ENCODE data around the gene PDGFA. TPM values are rescaled to one million over a fixed set of nuclear protein-coding genes. Genes with fewer than 3 reads are reported as not detected.

PDGFA gene
- total RNA-seq, 2 donors from 2014 or later, result 34.9 to 50.5 TPM

GRCh38 chr7:523347-524336 lies 4.0 kb upstream of the PDGFA start:
- TF ChIP-seq CTCF (IDR thresholded peaks at IDR 0.05), result no peak
- H3K9me3 ChIP-seq, result no peaks in the 10 kb centered on the region
- peaks cover 20% of the 10 kb centered on the region for H3K4me1 ChIP-seq
- no peak for DNase-seq
- H3K36me3 ChIP-seq, result no peaks in the 10 kb centered on the region
- H3K9ac ChIP-seq (ENCODE audit: low read depth in 2 of 2, low read length in 2 of 2), result no peak overlapping the region
- peaks cover 29% of the 10 kb centered on the region for H3K27me3 ChIP-seq
- no peak overlapping the region for H3K27ac ChIP-seq
- intact Hi-C loops (cut with DNase I), result loop anchor here (10.0 kb wide), 2 partner anchors 201 to 351 kb away; partner anchors contain the start of genes DNAAF5, GET4 and PRKAR1B
- no peak overlapping the region for H3K4me3 ChIP-seq

- Histone ChIP-seq H3K4me3 (peak overlapping the region; percentile 40), H3K9me3 (no peaks in the 10 kb centered on the region), H3K27ac (no peak overlapping the region), H3K36me3 (no peaks in the 10 kb centered on the region), H3K9ac (ENCODE audit: low read depth in 2 of 2, low read length in 2 of 2) (no peak overlapping the region), H3K27me3 (peaks cover 29% of the 10 kb centered on the region), H3K4me1 (peaks cover 20% of the 10 kb centered on the region)
- intact Hi-C loops (cut with DNase I), result loop anchor here (10.0 kb wide), 2 partner anchors 202 to 352 kb away; partner anchors contain the start of genes DNAAF5, GET4 and PRKAR1B
- no peak for DNase-seq
- TF ChIP-seq CTCF (IDR thresholded peaks at IDR 0.05), result no peak
Observed at GRCh38 chr7:522951-523314, 3.3 kb upstream of the PDGFA start.

GRCh38 chr7:522071-522950 lies 2.7 kb upstream of the PDGFA start:
- Histone ChIP-seq H3K4me3 (peak overlapping the region; percentile 40), H3K36me3 (no peaks in the 10 kb centered on the region), H3K27ac (no peak overlapping the region), H3K9ac (ENCODE audit: low read depth in 2 of 2, low read length in 2 of 2) (peak overlapping the region; percentile 18 to 51), H3K27me3 (peaks cover 29% of the 10 kb centered on the region), H3K9me3 (no peaks in the 10 kb centered on the region), H3K4me1 (peaks cover 20% of the 10 kb centered on the region)
- peak; percentile 66 for DNase-seq
- intact Hi-C loops (cut with DNase I), result loop anchor here (10.0 kb wide), 2 partner anchors 202 to 352 kb away; partner anchors contain the start of genes DNAAF5, GET4 and PRKAR1B
- TF ChIP-seq CTCF (IDR thresholded peaks at IDR 0.05), result no peak

- H3K4me1 ChIP-seq, result peaks cover 22% of the 10 kb centered on the region
- no peaks in the 10 kb centered on the region for H3K36me3 ChIP-seq
- intact Hi-C loops (cut with DNase I), result loop anchor here (10.0 kb wide), 2 partner anchors 203 to 353 kb away; partner anchors contain the start of genes DNAAF5, GET4 and PRKAR1B
- DNase-seq, result no peak
- peak overlapping the region; percentile 40 for H3K4me3 ChIP-seq
- H3K9ac ChIP-seq (ENCODE audit: low read depth in 2 of 2, low read length in 2 of 2), result peak overlapping the region in 1 of 2 donors; percentile 30
- H3K9me3 ChIP-seq, result no peaks in the 10 kb centered on the region
- H3K27me3 ChIP-seq, result peaks cover 29% of the 10 kb centered on the region
- no peak for TF ChIP-seq CTCF (IDR thresholded peaks at IDR 0.05)
- no peak overlapping the region for H3K27ac ChIP-seq
Observed at GRCh38 chr7:521221-522070, 1.8 kb upstream of the PDGFA start.

Data from colonic mucosa (tissue), 4 donors.